Left ventricle myocardium superior (tissue), 1 donor: Measurements from ENCODE around the gene OTOP1. TPM values are rescaled to one million over a fixed set of nuclear protein-coding genes. Genes with fewer than 3 reads are reported as not detected.
"Not testable (repeated sequence)": the region's sequence is repeated elsewhere in the genome, so short reads cannot be mapped to it uniquely, and the experiment has no call there.

ENCODE experiments used
- ATAC-seq: fragments of 200-7000 bp; cut with Tn5 transposase; one replicate; pipeline ENCODE4 v1.9.1; 2020; ENCODE audit warnings: mild to moderate bottlenecking, moderate library complexity
- DNase-seq: peaks from one replicate; pipeline ENCODE4 v3.0.0-alpha.2; 2020
- intact Hi-C: fragments of 100-400 bp; cut with micrococcal nuclease; formaldehyde crosslinking; loops from one replicate; pipeline ENCODE4 v1.11.0; 2022
- total RNA-seq: library from RNA; stranded (reverse); fragmentation: NEBNext Ultra II Directional; extraction: Animal tissue kit (Norgen Biotek cat#: 25700); gene quantifications from one replicate; pipeline ENCODE4 v1.2.1, GENCODE V29; 2021
- donor health status: DM: no; HTN: yes; CAD: no; lungs with severe emphysema.

The OTOP1 gene
- total RNA-seq, 1 donor from 2014 or later: not detected

- DNase-seq, ATAC-seq, intact Hi-C loops: not testable (repeated sequence)
Observed at GRCh38 chr4:4167981-4168780, 58.5 kb downstream of the OTOP1 start.

GRCh38 chr4:4166986-4167385, 59.7 kb downstream of the OTOP1 start:
- DNase-seq, ATAC-seq, intact Hi-C loops: not testable (repeated sequence)

DNA sequence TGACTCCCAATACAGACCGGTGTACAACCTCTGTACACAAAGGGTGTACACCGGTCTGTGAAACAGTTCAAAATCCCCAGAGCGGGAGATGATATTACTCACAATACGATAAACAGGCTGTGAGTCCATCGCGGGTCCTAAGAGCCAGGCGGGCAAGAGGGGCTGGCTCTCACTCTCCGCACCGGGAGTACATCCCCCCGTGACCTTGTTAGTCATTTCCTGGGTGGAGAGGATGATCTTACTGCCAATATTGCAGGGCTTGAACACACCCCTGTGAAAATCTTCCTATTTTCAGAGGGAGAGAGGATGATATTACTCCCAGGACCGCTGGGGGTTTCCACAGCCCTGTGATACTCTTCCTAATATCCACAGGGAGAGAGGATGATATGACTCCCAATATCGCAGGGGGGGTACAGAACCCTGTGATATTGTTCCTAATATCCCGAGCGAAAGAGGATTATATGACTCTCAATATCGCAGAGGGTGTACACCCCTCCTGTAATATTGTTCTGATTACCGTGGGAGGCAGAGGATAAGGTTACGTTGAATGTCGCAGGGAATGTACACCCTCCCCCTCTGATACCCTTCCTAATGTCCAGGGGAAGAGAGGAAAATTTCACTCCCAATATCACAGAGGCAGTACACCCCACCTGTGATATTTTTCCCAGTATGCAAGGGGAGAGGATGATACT, 60.9 kb downstream of the OTOP1 start:
- ATAC-seq: not testable (repeated sequence)

DNA sequence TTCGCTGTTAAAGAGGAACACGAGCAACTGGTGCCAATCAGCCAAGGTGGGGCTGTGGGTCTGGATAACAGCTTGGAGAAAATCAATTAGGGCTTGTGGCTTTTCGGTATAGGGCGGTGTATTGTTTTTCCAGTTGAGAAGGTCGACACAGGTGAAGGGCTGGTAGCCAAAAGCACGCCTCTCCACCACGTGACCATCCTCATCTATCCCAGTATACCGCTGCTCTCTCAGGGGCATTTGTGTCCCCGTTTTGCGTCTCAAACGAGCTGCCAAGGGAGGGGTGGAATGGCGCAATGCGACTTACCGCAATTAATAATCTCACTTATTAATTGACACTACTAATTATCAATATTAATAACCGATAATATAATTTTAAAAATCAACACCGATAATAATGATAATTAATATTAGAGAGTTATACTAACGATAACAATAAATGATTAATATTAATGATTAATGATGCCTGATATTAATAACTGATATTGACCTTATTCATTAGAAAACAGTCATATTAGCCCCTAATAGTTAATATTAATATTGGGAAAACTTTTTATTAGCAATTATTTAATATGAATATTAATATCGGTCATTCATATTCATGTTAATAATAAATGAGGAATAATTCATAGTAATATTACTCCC, 62.1 kb downstream of the OTOP1 start:
- ATAC-seq, DNase-seq, intact Hi-C loops: not testable (repeated sequence)

More for the DNA sequence above, 60.9 kb downstream of the OTOP1 start:
- DNase-seq, intact Hi-C loops: not testable (repeated sequence)

GRCh38 chr4:4162186-4162585, 64.5 kb downstream of the OTOP1 start:
- intact Hi-C loops, ATAC-seq, DNase-seq: not testable (repeated sequence)

GRCh38 chr4:4160956-4161665, 65.6 kb downstream of the OTOP1 start:
- DNase-seq, ATAC-seq, intact Hi-C loops: not testable (repeated sequence)

GRCh38 chr4:4145622-4146021, 81.1 kb downstream of the OTOP1 start:
- DNase-seq, intact Hi-C loops, ATAC-seq: not testable (repeated sequence)

DNA sequence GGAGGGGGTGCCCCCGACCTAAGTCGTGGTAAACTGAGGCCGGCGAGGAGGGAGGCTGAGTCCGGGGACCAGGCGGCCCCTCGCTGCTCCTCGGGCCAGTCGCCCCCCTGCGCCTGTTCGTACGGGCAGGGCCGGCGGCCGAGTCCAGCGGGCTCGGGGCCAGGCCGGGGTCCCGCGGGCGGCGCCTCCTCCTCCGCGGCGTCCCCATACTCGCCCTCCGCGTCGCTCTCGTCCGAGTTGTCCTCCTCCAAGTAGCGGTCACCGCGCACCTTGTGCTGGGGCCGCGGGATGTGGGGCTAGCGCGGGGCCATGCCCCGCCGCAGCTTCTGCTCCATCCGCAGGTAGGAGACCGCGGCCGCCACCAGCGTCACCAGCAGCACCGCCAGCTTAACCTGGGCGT, 83.4 kb downstream of the OTOP1 start:
- intact Hi-C loops, ATAC-seq, DNase-seq: not testable (repeated sequence)

DNA sequence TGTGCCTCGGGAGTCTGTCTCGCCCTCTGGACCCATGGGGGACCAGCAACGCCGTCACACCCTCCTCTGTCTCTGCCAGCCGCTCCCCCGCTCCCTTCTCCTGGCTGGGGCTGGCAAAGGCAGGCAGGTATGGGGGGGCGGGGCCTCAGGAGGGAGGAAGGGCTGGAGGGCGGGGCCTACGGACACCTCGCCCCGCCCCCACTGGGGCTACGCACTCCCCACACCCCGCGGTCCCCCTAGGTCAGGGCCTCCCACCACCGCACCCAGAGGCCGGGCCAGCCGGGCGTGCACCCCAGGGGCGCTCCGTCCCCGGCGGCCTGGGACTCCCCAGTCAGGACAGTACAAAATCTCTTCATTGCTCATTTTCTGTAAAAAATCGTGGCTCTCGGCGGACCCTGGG, 84.0 kb downstream of the OTOP1 start:
- intact Hi-C loops, DNase-seq, ATAC-seq: not testable (repeated sequence)

DNA sequence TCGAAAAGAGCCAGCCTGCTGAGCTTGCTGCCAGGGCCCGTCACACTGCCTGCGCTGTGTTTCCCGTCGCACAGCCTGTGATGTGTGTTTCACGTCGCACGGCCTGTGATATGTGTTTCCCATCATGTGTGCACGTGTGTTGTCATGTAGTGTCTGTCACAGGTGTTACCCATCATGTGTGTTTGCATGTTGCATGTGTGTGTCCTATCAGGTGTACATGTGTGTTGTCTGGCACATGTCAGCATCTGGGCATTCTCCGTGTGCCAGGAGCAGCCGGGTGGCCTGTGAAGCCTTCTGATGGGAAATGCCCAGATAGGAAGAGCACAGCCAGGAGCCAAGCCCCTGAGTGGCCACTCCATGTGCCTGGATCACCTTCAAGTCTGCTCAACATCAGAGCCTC, 85.5 kb downstream of the OTOP1 start:
- DNase-seq, ATAC-seq, intact Hi-C loops: not testable (repeated sequence)

Other genes starting within 250 kb of the OTOP1 start
- gene TMEM128, start 21.3 kb upstream of the OTOP1 start, total RNA-seq: 9.5 TPM
- 10.0 TPM for gene LYAR, start 63.2 kb upstream of the OTOP1 start, total RNA-seq
- gene ZBTB49, start 63.3 kb upstream of the OTOP1 start, total RNA-seq: 3.8 TPM
- gene NSG1, start 160.2 kb upstream of the OTOP1 start, total RNA-seq: 12.2 TPM